ENCODE measurements around the gene MAP1LC3B2. TPM values are rescaled to one million over a fixed set of nuclear protein-coding genes. Genes with fewer than 3 reads are reported as not detected.

The MAP1LC3B2 gene
- total RNA-seq, 1 experiment from 2014 or later: 2.2 TPM

- TF ChIP-seq, protein P1, sequence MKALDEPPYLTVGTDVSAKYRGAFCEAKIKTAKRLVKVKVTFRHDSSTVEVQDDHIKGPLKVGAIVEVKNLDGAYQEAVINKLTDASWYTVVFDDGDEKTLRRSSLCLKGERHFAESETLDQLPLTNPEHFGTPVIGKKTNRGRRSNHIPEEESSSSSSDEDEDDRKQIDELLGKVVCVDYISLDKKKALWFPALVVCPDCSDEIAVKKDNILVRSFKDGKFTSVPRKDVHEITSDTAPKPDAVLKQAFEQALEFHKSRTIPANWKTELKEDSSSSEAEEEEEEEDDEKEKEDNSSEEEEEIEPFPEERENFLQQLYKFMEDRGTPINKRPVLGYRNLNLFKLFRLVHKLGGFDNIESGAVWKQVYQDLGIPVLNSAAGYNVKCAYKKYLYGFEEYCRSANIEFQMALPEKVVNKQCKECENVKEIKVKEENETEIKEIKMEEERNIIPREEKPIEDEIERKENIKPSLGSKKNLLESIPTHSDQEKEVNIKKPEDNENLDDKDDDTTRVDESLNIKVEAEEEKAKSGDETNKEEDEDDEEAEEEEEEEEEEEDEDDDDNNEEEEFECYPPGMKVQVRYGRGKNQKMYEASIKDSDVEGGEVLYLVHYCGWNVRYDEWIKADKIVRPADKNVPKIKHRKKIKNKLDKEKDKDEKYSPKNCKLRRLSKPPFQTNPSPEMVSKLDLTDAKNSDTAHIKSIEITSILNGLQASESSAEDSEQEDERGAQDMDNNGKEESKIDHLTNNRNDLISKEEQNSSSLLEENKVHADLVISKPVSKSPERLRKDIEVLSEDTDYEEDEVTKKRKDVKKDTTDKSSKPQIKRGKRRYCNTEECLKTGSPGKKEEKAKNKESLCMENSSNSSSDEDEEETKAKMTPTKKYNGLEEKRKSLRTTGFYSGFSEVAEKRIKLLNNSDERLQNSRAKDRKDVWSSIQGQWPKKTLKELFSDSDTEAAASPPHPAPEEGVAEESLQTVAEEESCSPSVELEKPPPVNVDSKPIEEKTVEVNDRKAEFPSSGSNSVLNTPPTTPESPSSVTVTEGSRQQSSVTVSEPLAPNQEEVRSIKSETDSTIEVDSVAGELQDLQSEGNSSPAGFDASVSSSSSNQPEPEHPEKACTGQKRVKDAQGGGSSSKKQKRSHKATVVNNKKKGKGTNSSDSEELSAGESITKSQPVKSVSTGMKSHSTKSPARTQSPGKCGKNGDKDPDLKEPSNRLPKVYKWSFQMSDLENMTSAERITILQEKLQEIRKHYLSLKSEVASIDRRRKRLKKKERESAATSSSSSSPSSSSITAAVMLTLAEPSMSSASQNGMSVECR (CRISPR knock-in tag; IDR thresholded peaks at IDR 0.05; ENCODE audit: borderline replicate concordance): no peak
These were observed 45.9 kb downstream of the MAP1LC3B2 start (continued) for GRCh38 chr12:116604951-116605641.

GRCh38 chr12:116606397-116606796 lies 47.2 kb downstream of the MAP1LC3B2 start:
- peaks cover 14% of the 10 kb centered on the region for H3K9me3 Mint-ChIP-seq
- TF ChIP-seq ERG (CRISPR knock-in tag; IDR thresholded peaks at IDR 0.05): no peak
- no peak for TF ChIP-seq ZNF423 (CRISPR knock-in tag; IDR thresholded peaks at IDR 0.05)
- TF ChIP-seq CDX4 (CRISPR knock-in tag; IDR thresholded peaks at IDR 0.05; ENCODE audit: borderline replicate concordance): no peak
- no peak for TF ChIP-seq ZBTB21 (CRISPR knock-in tag; IDR thresholded peaks at IDR 0.05; ENCODE audit: borderline replicate concordance)
- TF ChIP-seq, protein P2, sequence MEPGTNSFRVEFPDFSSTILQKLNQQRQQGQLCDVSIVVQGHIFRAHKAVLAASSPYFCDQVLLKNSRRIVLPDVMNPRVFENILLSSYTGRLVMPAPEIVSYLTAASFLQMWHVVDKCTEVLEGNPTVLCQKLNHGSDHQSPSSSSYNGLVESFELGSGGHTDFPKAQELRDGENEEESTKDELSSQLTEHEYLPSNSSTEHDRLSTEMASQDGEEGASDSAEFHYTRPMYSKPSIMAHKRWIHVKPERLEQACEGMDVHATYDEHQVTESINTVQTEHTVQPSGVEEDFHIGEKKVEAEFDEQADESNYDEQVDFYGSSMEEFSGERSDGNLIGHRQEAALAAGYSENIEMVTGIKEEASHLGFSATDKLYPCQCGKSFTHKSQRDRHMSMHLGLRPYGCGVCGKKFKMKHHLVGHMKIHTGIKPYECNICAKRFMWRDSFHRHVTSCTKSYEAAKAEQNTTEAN (CRISPR knock-in tag; IDR thresholded peaks at IDR 0.05): no peak
- no peak for TF ChIP-seq GTF2I (CRISPR knock-in tag; conservative IDR thresholded peaks at IDR 0.05)
- TF ChIP-seq, protein P3, sequence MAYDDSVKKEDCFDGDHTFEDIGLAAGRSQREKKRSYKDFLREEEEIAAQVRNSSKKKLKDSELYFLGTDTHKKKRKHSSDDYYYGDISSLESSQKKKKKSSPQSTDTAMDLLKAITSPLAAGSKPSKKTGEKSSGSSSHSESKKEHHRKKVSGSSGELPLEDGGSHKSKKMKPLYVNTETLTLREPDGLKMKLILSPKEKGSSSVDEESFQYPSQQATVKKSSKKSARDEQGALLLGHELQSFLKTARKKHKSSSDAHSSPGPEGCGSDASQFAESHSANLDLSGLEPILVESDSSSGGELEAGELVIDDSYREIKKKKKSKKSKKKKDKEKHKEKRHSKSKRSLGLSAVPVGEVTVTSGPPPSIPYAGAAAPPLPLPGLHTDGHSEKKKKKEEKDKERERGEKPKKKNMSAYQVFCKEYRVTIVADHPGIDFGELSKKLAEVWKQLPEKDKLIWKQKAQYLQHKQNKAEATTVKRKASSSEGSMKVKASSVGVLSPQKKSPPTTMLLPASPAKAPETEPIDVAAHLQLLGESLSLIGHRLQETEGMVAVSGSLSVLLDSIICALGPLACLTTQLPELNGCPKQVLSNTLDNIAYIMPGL (CRISPR knock-in tag; IDR thresholded peaks at IDR 0.05): no peak
- no peak for TF ChIP-seq GABPB1 (CRISPR knock-in tag; IDR thresholded peaks at IDR 0.05)
- no peak for TF ChIP-seq MAX (CRISPR knock-in tag; IDR thresholded peaks at IDR 0.05)
- no peak for TF ChIP-seq ZNF317 (CRISPR knock-in tag; IDR thresholded peaks at IDR 0.05; ENCODE audit: borderline replicate concordance, low read depth)
- TF ChIP-seq GRHL2 (CRISPR knock-in tag; IDR thresholded peaks at IDR 0.05; ENCODE audit: insufficient replicate concordance, severe bottlenecking): no peak
- TF ChIP-seq JAZF1 (CRISPR knock-in tag; IDR thresholded peaks at IDR 0.05): no peak
- TF ChIP-seq EMX1 (CRISPR knock-in tag; IDR thresholded peaks at IDR 0.05): no peak
- ATAC-seq (no peak), DNase-seq (ENCODE audit: low spot score) (no peak)
- H3K4me1 Mint-ChIP-seq: peaks cover 54% of the 10 kb centered on the region
- ChIA-PET POLR2A (interaction anchor here (1.1 kb wide), 1 partner anchor 10 kb away, joined by 3 read pairs; no protein-coding TSS in a partner anchor), CTCF (interaction anchor here (0.8 kb wide), 1 partner anchor 97 kb away, joined by 3 read pairs; no protein-coding TSS in a partner anchor)
- H3K36me3 Mint-ChIP-seq: peaks cover 12% of the 10 kb centered on the region
- H3K4me3 Mint-ChIP-seq: peak overlapping the region; percentile 1; the same call in 1 of the 2 replicates
- H3K27me3 Mint-ChIP-seq (ENCODE audit: low read depth): peaks cover 2% of the 10 kb centered on the region; the same call in 1 of the 2 replicates
- no peak overlapping the region; the same call in 1 of the 2 replicates for H3K27ac Mint-ChIP-seq

Measured in WTC11 (cell line).